ENCODE measurements around the gene MUSTN1.

Gene MUSTN1

GRCh38 chr3:52787246-52787645 is 47.6 kb downstream of the MUSTN1 start:
- no peak for TF ChIP-seq CTCF (conservative IDR thresholded peaks at IDR 0.05; ENCODE audit: control insufficient read depth, insufficient read depth, low read depth, low read length)
- DNase-seq (ENCODE audit: low read depth) = no peak
- no peak overlapping the region for H3K4me3 ChIP-seq (ENCODE audit: control insufficient read depth, low read depth, low read length)

- no peak for DNase-seq (ENCODE audit: low read depth)
- no peak for TF ChIP-seq CTCF (conservative IDR thresholded peaks at IDR 0.05; ENCODE audit: control insufficient read depth, insufficient read depth, low read depth, low read length)
- H3K4me3 ChIP-seq (ENCODE audit: control insufficient read depth, low read depth, low read length) = no peak overlapping the region
Measured at GRCh38 chr3:52786330-52787215, 48.2 kb downstream of the MUSTN1 start.

DNA sequence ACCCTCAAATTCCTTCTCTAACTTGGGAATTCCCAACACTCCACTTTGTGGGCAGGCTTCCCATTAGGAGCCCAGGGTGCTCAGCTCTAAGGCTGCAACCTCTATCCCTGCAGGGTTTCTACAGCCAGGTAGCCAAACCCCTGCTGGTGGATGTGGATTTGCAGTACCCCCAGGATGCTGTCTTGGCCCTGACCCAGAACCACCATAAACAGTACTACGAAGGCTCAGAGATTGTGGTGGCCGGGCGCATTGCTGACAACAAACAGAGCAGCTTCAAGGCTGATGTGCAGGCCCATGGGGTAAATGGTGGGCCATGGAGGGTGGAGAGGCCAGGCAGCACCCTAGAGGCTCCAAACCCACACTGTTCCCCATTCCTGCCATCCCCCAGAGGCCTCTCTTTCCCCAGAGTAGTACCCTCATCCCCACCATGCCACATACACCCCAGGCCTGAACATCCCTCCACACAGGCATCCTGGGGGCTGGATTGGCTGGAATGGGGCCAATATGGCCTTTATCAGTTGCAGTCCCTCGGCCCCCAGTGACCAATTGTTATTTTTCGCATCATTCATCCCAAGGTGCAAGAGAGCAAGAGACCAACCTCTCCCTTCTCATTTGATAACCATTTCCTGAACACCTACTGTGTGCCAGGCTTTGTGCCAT is 49.8 kb downstream of the MUSTN1 start:
- H3K4me3 ChIP-seq (ENCODE audit: control insufficient read depth, low read depth, low read length) = no peak overlapping the region
- DNase-seq (ENCODE audit: low read depth) = no peak
- TF ChIP-seq CTCF (conservative IDR thresholded peaks at IDR 0.05; ENCODE audit: control insufficient read depth, insufficient read depth, low read depth, low read length) = no peak

GRCh38 chr3:52784021-52784621 is 50.7 kb downstream of the MUSTN1 start:
- no peak for DNase-seq (ENCODE audit: low read depth)
- H3K4me3 ChIP-seq (ENCODE audit: control insufficient read depth, low read depth, low read length) = no peak overlapping the region
- TF ChIP-seq CTCF (conservative IDR thresholded peaks at IDR 0.05; ENCODE audit: control insufficient read depth, insufficient read depth, low read depth, low read length) = no peak

DNA sequence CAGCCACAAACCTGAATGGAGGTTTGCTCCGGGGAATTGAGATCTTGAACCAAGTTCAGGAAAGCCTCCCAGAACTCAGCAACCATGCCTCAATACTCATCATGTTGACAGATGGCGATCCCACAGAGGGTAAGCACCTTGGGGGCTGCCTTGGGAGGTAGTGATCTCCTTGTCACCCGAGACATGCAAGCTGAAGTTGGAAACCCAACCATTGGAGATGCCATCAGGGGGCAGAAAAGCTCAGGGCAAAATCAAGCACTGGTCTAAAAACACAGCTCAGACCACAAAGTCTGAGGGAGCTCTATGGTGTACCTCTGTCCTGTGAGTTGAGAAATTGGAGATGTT is 51.6 kb downstream of the MUSTN1 start:
- H3K4me3 ChIP-seq (ENCODE audit: control insufficient read depth, low read depth, low read length) = no peak overlapping the region
- DNase-seq (ENCODE audit: low read depth) = no peak
- no peak for TF ChIP-seq CTCF (conservative IDR thresholded peaks at IDR 0.05; ENCODE audit: control insufficient read depth, insufficient read depth, low read depth, low read length)

All from fibroblast of mammary gland (primary cell).